Measurements from ENCODE around the gene CACNA1C.

CACNA1C gene

DNA sequence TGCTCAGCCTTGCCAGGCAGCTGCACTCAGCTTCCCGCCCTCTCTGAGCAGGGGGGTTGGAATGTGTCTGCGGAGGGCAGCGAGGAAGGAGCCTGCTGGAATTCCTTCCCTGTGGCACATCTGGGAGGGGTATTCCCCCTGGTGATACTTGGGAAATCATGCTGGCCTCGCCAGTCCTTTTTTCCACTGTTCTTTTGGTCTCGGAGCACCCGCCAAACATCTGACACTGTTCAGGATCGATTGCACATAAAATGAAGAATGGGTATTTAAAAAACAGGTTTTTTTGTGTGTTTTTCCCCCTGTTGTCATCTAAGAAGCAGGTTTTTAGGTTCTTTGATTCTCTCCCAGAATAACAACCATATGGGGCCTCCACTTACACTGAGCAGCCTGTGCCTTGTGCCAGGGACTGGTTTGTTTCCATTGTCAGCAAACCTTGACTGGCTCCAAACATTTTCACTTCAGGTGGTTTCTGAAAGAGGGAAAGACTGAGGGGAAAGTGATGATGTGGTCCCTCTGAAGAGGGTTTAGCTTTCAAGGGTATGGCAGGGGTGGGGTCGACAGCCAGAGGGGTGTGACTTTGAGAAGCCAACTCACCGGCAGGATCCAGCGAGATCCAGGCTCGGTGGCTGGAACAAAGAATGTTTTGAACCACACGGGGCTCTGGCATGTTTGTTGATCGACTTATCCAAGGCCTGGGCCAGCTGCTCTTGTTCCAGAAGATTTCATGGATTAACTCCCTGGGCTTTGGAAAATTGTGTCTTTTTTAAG lies 215.1 kb downstream of the CACNA1C start:
- in situ Hi-C loops (cut with MboI; ENCODE audit: low sequenced_read_pairs), result no loop called here

DNA sequence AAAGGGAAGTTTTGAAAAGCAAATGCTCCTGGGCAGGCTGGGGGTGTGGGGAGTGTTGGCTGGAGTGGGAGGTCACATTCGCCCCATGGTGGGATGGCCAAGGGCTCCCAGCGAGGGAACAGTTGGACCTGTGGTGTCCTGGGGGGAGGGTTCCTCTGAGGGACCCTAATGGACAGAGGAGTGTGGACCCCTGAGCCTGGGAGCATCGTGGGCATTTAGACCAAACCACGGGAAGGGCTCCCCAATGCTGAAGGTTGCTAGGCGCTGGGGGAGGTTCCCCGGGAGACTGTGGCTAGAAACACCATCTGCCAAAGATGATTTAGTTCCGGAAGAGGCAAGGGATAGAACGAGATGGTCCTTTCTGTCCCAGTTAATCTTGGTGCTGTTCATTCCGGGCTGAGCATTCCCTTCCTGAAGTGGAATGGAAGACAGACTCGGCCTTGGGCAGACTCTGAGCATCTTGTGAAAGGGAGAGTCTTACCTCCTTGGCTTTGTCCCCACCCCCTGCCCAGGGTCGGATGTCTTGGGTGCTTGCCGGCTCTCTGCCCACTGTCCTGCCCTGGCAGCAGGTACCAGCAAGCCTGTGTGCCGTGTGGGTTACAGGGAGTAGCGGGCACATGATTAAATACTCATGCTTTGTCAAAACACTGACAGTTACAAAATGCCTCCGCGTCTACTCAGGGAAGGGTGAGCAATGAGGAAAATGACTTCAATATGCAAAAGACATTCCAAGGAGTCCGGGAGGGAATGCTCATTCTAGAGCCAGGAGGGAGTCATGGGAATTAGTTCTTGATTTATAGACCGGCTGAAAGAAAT lies 215.9 kb downstream of the CACNA1C start:
- in situ Hi-C loops (cut with MboI; ENCODE audit: low sequenced_read_pairs), result no loop called here

DNA sequence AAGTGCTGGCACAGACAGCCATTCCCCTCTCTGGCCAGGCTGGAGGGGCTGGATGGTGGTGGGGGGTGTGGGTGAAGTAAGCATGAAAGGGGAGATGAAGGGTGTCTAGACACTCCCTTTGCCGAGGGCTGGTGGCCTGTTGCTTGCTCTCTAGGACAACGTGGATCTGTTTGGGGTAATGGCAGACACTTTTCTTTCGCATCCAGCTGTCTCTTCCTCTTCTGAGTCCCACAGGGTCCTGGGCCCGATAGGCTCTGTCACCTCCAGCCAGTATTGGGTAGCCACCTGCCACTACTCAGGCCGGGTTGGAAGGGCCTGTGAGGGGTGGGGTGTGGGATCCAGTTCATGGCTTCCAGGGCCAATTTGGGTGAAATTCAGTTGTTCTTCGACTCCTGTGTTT lies 218.1 kb downstream of the CACNA1C start:
- in situ Hi-C loops (cut with MboI; ENCODE audit: low sequenced_read_pairs), result no loop called here

DNA sequence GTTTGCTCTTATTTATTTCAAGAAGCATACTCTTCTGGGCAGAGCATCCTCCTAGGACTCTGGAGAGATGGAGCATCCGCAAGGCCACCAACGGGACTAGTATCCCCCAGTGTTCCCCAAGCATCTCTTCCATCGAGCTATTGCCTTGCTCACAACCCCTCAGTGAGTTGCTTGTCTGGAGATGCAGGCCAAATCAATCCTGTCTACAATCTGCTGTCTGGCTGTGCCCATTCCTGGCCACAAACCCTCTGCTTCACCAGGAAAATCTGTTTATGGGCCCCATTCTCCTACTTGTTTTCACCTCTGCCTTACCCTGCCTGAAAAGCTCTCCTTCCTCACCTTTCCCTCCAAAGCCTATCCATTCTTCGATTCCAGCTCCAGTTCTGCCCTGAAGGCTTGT lies 219.2 kb downstream of the CACNA1C start:
- in situ Hi-C loops (cut with MboI; ENCODE audit: low sequenced_read_pairs), result no loop called here

DNA sequence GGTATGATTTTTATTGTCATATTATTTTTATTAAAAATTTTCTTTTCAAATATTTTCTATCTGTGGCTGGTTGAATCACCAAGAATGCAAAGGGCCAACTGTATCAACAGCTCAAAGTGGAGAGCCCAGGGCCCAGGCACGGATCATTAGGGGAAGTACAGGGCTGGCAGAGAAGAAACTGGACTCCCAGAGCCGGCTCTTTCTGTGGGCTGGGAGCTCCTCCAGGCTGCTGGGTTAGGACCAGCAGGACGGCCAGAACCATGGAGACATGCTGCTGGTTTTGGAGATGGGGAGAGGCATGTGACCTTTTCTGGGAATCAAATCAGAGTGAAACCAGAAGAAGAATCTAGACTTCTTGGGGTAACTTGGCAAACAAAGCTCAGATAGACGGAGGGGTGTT lies 220.5 kb downstream of the CACNA1C start:
- in situ Hi-C loops (cut with MboI; ENCODE audit: low sequenced_read_pairs), result no loop called here

DNA sequence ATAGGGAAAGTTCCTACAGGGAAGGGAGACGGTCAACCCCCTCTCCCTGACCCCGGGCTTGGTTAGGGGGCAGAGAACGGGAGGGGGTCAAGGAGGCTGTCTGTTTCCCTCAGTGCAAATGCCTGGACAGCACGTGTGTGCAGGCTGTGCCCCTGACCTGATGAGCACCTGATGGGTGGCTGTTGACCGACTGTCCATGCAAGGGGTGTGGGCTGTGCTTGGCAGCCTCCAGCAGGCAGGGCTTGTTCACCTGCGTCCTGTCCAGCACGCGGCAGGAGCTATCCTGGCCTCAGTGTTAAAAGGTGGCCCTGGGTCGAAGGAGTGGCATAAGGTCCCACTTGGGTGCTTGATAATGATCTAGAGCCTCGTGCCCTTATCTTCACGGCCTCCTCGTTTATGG lies 221.0 kb downstream of the CACNA1C start:
- in situ Hi-C loops (cut with MboI; ENCODE audit: low sequenced_read_pairs), result no loop called here

DNA sequence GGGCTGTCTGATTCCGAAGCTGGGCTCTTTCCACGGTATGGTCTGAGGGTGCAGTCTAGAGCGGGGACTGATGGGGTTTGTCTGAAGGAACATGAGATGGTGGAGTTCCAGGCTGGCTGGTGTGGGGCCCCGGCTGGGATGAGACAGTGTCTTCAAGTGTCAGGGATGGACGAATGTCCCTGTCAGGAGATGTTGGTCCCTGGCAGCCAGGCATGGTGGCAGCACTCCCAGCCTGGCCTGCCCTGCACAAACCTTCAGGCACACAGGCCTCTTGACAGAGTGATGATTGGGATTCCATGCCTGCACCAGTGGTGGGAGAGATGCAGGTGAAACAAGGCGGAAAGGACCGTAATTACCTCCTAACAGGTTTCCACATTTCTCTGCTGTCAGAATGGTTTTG lies 221.9 kb downstream of the CACNA1C start:
- in situ Hi-C loops (cut with MboI; ENCODE audit: low sequenced_read_pairs), result no loop called here

DNA sequence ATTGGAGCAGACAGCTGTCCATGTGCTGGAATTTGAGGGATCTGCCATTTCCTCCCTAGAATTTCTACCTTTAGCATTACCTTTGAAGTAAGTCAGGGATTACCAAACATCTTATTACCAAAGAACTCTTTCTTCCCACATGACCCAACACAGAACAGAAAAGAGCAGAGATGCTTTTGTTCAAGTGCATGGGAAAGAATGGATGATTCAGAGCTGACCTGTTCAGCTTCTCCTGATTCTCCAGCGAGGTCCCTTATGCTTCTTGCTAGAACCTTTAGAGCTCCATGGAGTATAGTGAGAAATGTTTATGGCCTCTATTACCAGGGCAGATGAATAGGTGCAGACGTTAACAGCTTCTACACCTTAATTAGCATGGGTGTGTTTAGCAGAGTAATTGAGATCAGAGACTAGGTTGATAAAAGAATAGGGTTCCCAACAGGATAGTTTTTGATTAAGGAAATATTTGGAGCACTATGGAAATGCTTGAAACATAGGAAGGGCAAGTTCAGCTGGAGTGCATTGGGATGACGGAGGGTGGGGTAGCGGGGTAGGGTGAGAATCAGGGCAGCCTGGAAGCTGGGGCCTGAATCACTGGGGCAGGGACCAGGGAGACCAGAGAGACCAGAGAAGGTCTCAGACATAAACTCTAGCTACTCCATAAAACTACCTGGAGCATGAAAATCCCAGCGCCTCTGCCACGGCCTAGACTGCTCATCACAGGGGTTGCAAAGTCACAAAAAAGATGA lies 223.7 kb downstream of the CACNA1C start:
- in situ Hi-C loops (cut with MboI; ENCODE audit: low sequenced_read_pairs), result no loop called here

DNA sequence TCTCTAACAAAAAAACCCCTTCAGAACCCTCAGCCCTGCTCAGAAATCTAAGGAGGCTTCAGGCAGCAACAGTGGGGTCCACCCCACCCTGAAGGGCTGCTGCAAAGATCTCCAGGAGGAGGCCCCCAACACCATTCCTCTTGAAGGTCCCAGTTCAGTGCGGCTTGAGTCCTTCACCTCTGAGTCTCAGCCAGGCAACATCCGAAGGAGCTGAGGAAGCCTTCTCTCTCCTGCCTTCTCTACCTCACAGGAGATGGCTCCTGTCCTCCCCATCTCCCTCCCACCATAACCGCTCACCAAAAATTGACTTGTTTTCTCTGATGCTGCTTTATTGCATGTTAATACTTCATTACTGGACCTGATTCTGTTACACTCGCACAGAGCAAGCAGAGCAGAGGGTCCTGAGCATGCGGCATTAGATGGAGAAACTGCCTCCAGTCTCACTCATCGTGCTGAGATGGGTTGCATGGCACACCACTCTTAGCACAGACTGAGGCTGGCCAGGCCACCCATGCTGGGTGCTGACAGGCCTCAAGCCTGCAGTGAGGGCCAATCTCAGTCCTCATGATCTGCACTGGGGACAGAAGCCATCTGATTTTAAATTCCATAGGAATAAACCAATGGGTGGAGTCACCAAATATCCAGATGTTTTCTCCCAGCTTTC lies 224.8 kb downstream of the CACNA1C start:
- in situ Hi-C loops (cut with MboI; ENCODE audit: low sequenced_read_pairs), result no loop called here

DNA sequence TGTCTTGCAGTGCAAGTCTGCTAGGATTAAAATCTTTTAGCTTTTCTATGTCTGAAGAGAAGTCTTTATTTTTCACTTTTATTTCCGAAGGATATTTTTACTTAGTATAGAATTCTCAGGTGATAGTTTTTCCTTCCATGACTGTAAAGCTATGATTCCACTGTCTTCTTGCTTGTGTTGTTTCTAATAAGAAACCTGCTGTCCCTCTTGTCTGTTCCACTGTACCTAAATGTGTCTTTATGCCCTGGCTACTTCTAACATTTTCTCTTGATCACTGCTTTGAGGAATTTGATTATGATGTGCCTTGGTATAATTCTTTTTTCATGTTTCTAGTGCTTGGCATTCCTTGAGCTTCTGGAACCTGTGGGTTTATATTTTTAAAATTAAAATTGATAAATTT lies 228.7 kb downstream of the CACNA1C start:
- in situ Hi-C loops (cut with MboI; ENCODE audit: low sequenced_read_pairs), result no loop called here

DNA sequence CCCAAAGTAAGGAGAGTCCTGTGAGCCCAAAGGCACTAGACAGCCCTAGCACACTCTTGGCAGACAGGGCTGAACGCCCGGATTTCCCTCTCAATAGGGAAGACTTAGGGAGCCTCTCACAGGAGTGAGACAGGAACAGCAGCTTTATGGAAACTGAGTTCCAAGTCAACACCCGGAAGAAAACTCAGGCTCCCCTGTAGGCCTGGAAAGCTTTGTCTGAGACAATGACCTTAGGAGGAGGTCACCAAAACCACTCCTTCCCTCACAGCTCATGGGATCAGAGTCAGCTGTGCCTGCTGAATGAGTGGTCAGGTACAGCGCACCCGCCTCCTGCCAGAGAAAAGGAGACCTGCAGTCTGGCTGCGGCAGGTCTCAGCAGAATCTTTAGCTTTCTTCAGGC lies 229.5 kb downstream of the CACNA1C start:
- in situ Hi-C loops (cut with MboI; ENCODE audit: low sequenced_read_pairs), result no loop called here

DNA sequence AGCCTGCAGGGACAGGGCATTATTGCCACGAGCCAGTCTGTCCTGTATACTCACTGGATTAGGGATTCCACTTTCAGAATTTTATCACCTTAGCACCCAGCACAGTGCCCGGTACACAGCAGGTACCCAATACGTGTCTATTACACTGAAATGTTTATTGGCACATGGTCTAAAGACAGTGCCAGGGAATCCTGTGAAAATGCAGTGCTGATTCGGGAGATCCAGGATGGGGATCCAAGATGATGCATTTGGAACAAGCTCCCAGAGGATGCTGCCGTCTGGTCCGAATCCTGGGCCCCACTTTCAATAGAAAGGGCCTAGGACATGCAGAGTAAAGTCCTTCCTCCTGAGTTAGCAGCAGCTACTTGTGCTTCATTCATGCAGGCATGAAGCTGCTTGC lies 230.7 kb downstream of the CACNA1C start:
- in situ Hi-C loops (cut with MboI; ENCODE audit: low sequenced_read_pairs), result no loop called here

DNA sequence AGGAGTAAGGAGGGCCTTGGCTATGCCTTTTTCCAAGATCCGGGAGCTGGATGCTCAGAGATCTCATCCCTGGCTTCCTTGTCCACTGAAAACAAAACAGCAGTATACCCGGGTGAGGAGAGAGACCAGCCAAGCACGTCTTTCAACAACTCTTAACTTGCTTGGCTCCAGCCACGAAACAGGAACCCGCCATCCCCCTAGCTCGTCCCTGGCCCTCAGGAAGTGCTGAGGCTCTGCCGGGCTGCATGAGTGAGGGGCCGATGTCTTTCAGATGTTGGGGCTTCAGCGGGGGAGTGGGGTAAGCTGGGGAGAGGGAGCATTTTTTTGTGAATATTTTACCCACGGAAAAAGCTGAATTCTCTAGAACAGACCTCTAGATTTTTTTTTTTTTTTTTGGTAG lies 231.1 kb downstream of the CACNA1C start:
- in situ Hi-C loops (cut with MboI; ENCODE audit: low sequenced_read_pairs), result no loop called here

DNA sequence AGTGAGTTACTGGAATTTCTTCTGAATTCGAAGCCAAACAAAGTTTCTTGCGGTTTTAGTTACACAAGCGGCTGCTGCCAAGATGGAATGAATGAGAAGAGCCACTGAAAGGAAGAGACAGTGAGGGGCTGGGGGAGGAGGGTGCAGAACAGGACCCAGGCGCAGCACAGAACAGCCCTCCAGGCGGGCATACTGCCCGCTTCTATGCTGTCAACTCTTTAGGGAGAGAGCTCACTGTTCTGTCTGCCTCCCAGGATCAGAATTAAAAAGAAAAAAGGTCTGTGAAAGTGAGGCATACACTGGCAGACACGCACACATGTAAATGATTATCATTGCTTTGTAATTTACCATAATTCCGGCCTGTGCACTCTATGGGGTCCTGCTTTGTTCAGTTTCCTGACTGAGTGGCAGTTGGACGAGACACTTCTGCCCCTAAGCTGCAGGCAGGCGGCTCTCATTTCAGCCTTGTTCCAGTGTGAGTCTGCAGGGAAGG lies 231.6 kb downstream of the CACNA1C start:
- in situ Hi-C loops (cut with MboI; ENCODE audit: low sequenced_read_pairs), result no loop called here

DNA sequence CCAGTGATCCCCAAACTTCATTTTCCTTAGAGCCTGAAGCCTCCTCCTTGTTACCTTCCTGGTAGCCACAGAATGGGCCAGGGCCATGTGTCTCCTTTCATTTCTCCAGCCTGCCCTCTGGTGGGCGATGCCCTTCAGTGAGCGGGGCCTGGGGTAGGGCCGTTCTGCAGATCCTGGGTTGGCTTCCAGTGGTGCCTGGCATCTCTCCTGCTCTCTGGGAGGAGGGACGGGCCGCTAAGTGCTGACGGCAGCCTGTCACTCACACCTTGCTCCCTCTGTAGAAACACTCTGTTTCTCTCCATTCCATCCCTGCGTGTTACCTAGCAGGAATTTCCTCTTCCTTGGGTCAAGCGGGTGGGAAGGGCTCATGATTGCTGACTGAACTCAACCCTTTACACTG lies 232.1 kb downstream of the CACNA1C start:
- in situ Hi-C loops (cut with MboI; ENCODE audit: low sequenced_read_pairs), result no loop called here

DNA sequence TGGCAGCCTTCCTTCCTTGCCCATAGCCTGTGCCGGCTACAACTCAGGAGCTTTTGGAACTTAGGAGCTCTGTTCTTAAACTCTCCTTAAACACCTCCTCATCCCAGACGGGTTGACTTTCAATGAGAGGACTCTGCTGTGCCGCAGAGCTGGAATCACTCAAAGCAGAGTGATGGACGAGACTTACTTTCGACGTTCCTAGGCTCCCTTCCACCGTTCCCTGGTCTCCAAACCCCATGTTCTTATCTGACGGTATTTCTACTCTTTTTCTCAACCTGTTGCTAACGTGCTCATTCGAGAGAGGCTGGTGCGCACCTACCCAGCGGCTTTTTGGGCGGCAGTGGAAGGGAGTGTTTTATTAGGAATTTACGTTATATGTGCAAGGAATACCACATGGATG lies 232.7 kb downstream of the CACNA1C start:
- in situ Hi-C loops (cut with MboI; ENCODE audit: low sequenced_read_pairs), result no loop called here

DNA sequence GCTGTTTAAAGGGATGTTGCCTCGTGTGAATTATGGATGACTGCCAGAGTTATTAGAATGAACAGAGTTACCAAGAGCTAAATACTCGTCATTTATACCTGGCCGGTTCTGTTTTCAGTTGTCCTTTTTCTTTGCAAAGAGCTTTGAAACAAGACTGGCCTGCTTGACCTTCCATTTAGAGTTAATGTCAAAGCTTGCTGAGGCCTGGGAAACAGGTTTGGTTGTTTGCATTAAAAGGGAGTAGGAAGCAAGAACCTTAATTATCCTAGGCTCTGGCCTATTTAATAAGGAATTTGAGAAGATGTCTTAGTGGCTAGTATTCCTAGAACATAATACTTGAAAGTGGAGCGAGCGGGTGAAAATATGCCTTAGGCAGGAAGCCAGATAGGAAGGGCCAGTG lies 233.3 kb downstream of the CACNA1C start:
- in situ Hi-C loops (cut with MboI; ENCODE audit: low sequenced_read_pairs), result no loop called here

DNA sequence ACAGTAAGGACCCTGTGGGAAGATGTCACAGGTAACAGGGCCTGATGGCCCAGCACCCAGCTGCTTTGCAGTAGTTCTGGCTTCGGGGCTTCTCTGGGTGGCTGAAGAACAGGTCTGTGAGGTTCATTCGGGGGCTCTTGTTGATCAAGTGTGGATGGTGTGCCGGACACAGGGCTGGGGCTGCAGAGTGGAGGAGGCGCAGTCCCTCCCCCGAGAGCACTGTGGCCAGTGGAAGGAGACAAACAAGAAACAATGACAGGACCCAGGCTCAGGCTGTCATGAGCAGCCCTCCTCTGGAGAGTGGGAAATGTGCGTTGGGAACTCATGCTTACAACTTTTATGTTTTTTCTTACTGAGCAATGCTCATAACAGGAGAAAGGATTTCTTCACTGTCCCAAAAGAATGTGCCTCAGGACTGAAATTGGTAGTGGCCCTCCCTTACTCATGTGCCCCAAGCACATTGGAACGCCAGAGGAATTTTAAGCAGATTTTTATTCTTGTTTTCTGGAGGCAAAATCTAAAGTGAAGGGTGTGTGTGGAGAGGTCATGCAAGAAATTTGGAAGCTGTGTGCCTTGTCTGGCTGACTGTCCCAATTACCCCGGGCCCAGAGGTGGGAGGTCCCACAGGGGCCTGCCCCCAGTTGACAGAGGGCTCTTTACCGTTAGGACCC lies 233.8 kb downstream of the CACNA1C start:
- in situ Hi-C loops (cut with MboI; ENCODE audit: low sequenced_read_pairs), result no loop called here

DNA sequence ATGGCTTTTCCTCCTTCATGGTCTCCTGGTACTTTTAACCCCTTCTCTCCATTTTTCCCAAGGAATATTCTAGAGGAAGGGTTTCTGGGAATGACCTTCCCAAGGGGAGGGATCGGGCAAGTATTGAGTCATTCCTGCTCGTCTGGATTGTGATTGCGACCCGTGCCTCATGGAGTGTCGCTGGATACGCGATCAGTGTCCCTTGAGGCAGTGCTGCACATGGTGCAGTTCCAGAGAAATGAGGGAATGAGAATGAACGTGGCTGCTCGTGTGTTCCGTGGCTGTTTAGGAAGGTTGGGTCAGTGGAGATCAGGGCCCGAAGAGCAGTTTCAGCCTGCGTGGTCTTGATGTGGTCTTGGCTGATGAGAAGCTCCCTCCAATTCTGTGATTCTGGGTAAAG lies 234.4 kb downstream of the CACNA1C start:
- in situ Hi-C loops (cut with MboI; ENCODE audit: low sequenced_read_pairs), result no loop called here

DNA sequence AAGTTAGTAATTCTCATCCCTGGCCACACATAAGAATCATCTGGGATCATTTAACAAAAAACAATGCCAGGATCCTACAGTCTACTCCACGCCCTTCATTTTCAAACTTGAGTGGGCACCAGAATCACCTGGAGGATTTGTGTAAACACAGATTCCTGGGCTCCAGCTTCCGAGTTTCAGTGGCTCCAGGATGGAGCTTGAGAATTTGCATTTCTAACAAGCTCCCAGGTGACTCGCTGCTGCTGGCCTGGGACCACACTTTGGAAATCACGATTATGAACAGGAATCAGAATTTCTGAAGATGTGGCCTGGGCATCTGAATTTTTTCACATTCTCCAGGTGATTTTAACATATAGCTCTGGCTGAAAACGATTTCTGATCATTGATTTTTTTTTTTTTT lies 234.8 kb downstream of the CACNA1C start:
- in situ Hi-C loops (cut with MboI; ENCODE audit: low sequenced_read_pairs), result no loop called here

Data from HL-60/S4 treated with retinoic acid at 250 ng/mL for 4 days and 3 days (cell line).